CD14-positive monocyte (primary cell): ENCODE results near the gene MYLK2. TPM values are rescaled to one million over a fixed set of nuclear protein-coding genes. Genes with fewer than 3 reads are reported as not detected.

Experiments
- DNase-seq, 3 donors: peaks; one replicate each; pipeline ENCODE4 v3.0.0-alpha.2; 2011 to 2022
- H2AFZ ChIP-seq: 2 replicates; pipeline ENCODE4 v1.6.0; 2012; ENCODE audit warnings: mild to moderate bottlenecking, low read depth, low read length, inconsistent platforms; ENCODE audit not compliant: insufficient read depth, poor library complexity, severe bottlenecking
- H3K27ac ChIP-seq, 2 donors: 1 replicate in 1 of 2; 2 replicates in 1 of 2; pipeline ENCODE4 v1.5.1; 2012 to 2013; ENCODE audit warnings: low read length in 2 of 2, control low read depth in 1 of 2, inconsistent platforms in 1 of 2, low read depth in 1 of 2, mild to moderate bottlenecking in 1 of 2
- H3K27me3 ChIP-seq, 2 donors: one replicate each; pipeline versions ENCODE4 v1.6.0 to v1.6.1; 2011 to 2013; ENCODE audit warnings: low read length in 2 of 2; ENCODE audit not compliant: control insufficient read depth in 2 of 2, insufficient read depth in 2 of 2
- H3K36me3 ChIP-seq, 2 donors: replicated peaks in 1 of 2; 1 replicate in 1 of 2; 2 replicates in 1 of 2; pipeline versions ENCODE4 v1.5.1 to v1.6.1; 2012 to 2013; ENCODE audit warnings: low read length in 2 of 2, control low read depth in 1 of 2, inconsistent platforms in 1 of 2, mild to moderate bottlenecking in 1 of 2; ENCODE audit not compliant: insufficient read depth in 2 of 2, control insufficient read depth in 1 of 2
- H3K4me1 ChIP-seq, 2 donors: 1 replicate in 1 of 2; 2 replicates in 1 of 2; pipeline versions ENCODE4 v1.5.1 to v1.6.1; 2012 to 2013; ENCODE audit warnings: low read length in 2 of 2, control low read depth in 1 of 2, inconsistent platforms in 1 of 2, mild to moderate bottlenecking in 1 of 2, moderate library complexity in 1 of 2; ENCODE audit not compliant: insufficient read depth in 2 of 2, control insufficient read depth in 1 of 2
- H3K4me2 ChIP-seq: replicated peaks from 2 replicates; pipeline ENCODE3; 2012; ENCODE audit warnings: low read length, moderate library complexity, mild to moderate bottlenecking; ENCODE audit not compliant: poor library complexity, severe bottlenecking; ENCODE audit errors: extremely low read depth
- H3K4me3 ChIP-seq, 3 experiments: fragments of 200-600 bp in 1 of 3; sonication (generic) in 1 of 3; replicated peaks in 1 of 3; 1 replicate in 2 of 3; 2 replicates in 1 of 3; pipeline ENCODE4 v1.5.1; 2011 to 2013; ENCODE audit warnings: low read length in 3 of 3, mild to moderate bottlenecking in 3 of 3, control low read depth in 2 of 3, low read depth in 2 of 3, inconsistent platforms in 1 of 3, moderate library complexity in 1 of 3
- H3K79me2 ChIP-seq: 2 replicates; pipeline ENCODE4 v1.6.0; 2012; ENCODE audit warnings: mild to moderate bottlenecking, control low read depth, inconsistent platforms, low read length, moderate library complexity; ENCODE audit not compliant: insufficient read depth
- H3K9ac ChIP-seq: 2 replicates; pipeline ENCODE4 v1.6.0; 2017; ENCODE audit warnings: low read length, mild to moderate bottlenecking; ENCODE audit not compliant: insufficient read depth, poor library complexity, severe bottlenecking
- H3K9me3 ChIP-seq, 2 donors: replicated peaks in 1 of 2; 1 replicate in 1 of 2; 2 replicates in 1 of 2; pipeline versions ENCODE4 v1.5.1 to v1.6.1; 2012 to 2013; ENCODE audit warnings: low read length in 2 of 2, control low read depth in 1 of 2; ENCODE audit not compliant: control insufficient read depth in 1 of 2, insufficient read depth in 1 of 2
- H4K20me1 ChIP-seq: 2 replicates; pipeline ENCODE4 v1.6.0; 2012; ENCODE audit warnings: mild to moderate bottlenecking, low read length, control low read depth, moderate library complexity; ENCODE audit not compliant: insufficient read depth
- H3K27ac Mint-ChIP-seq, 7 donors: one replicate each; pipeline ENCODE4 v1.8.0; 2020; ENCODE audit warnings: mild to moderate bottlenecking in 7 of 7, mixed read lengths in 7 of 7, moderate library complexity in 6 of 7, inconsistent platforms in 2 of 7
- H3K27me3 Mint-ChIP-seq, 3 donors: one replicate each; pipeline ENCODE4 v1.8.0; 2021 to 2022; ENCODE audit warnings: low read depth in 3 of 3, mild to moderate bottlenecking in 3 of 3, mixed read lengths in 3 of 3, moderate library complexity in 3 of 3, inconsistent platforms in 1 of 3
- H3K36me3 Mint-ChIP-seq, 2 donors: one replicate each; pipeline ENCODE4 v1.8.0; 2020; ENCODE audit warnings: mixed read lengths in 2 of 2, inconsistent platforms in 1 of 2, mild to moderate bottlenecking in 1 of 2
- H3K4me1 Mint-ChIP-seq: one replicate; pipeline ENCODE4 v1.8.0; 2020; ENCODE audit warnings: mild to moderate bottlenecking, mixed read lengths
- H3K4me3 Mint-ChIP-seq, 2 donors: one replicate each; pipeline ENCODE4 v1.8.0; 2020; ENCODE audit warnings: mild to moderate bottlenecking in 2 of 2, mixed read lengths in 2 of 2, moderate library complexity in 1 of 2
- H3K9me3 Mint-ChIP-seq, 7 donors: one replicate each; pipeline ENCODE4 v1.8.0; 2020 to 2022; ENCODE audit warnings: mixed read lengths in 7 of 7, mild to moderate bottlenecking in 6 of 7, moderate library complexity in 6 of 7, inconsistent platforms in 2 of 7
- CTCF ChIP-seq: fragments of 200-600 bp; IDR thresholded peaks from one replicate; pipeline ENCODE4 v1.8.0; 2022; ENCODE audit warnings: antibody characterized with exemption, mild to moderate bottlenecking
- WGBS: methylation state at CpG from one replicate; pipeline ENCODE4 v1.1.5; 2013; ENCODE audit warnings: missing lambda C conversion rate; ENCODE audit not compliant: insufficient coverage; 5-methylcytosine and 5-hydroxymethylcytosine counted together
- intact Hi-C, 2 donors: fragments of 100-400 bp; cut with micrococcal nuclease; formaldehyde crosslinking; loops; one replicate each; pipeline versions ENCODE4 v1.15.0 to v1.15.1; 2023
- polyA plus RNA-seq, 3 donors: library from polyadenylated mRNA; depleted of rRNA in 1 of 3; unstranded in 2 of 3; stranded (reverse) in 1 of 3; fragments of 300-500 nt in 2 of 3; fragments of >200 nt in 1 of 3; fragmentation: Illumina TruSeq in 2 of 3; gene quantifications; 1 replicate in 2 of 3; 2 replicates in 1 of 3; pipeline ENCODE4 v1.2.3, GENCODE V29; 2012 to 2021

The MYLK2 gene
- polyA plus RNA-seq, 3 donors = not detected

- H3K4me3 ChIP-seq = no peak overlapping the region
- H3K27ac ChIP-seq = no peak overlapping the region
- no peak for DNase-seq
- H3K79me2 ChIP-seq = no peaks in the 10 kb centered on the region
- intact Hi-C loops = no loop called here
- H3K27me3 ChIP-seq = no peaks in the 10 kb centered on the region
- no peak overlapping the region for H2AFZ ChIP-seq
- no peak for TF ChIP-seq CTCF
- H3K9ac ChIP-seq = no peak overlapping the region
- no peaks in the 10 kb centered on the region for H3K9me3 Mint-ChIP-seq
- WGBS = 68% methylated on average over 9 of the region's 9 CpGs
- H3K4me3 Mint-ChIP-seq = no peak overlapping the region
- H3K9me3 ChIP-seq = no peaks in the 10 kb centered on the region
- no peak overlapping the region for H3K4me2 ChIP-seq
- no peak overlapping the region for H3K27ac Mint-ChIP-seq
- H3K27me3 Mint-ChIP-seq = peaks cover 2 to 3% (median 2%) of the 10 kb centered on the region in 3 donors
- H4K20me1 ChIP-seq = no peaks in the 10 kb centered on the region
- peaks cover 0 to 7% of the 10 kb centered on the region in 2 donors for H3K36me3 Mint-ChIP-seq
- H3K4me1 ChIP-seq = peaks cover 2 to 3% of the 10 kb centered on the region in 2 donors
- no peaks in the 10 kb centered on the region for H3K36me3 ChIP-seq
- H3K4me1 Mint-ChIP-seq = peaks cover 4% of the 10 kb centered on the region
Measured at GRCh38 chr20:31815408-31816188, 3.6 kb upstream of the MYLK2 start.

DNA sequence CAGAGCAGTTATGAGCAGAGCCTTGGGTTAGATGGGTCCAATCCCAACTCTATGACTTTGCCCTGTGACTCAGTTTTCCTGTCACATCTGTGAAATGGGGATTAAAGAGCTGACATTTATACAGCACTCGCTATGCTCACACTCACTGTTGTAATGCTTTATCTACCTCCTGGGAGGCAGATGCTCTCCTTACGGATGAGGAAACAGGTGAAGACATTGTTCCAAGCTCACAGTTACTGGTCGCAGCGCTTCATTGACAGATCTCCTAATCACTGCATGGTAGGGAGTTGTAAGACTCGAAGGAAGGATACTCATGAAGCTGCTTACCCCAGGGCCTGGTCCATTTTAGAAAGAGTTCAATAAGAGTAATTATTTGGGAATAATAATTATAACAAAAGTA is 2.9 kb upstream of the MYLK2 start:
- intact Hi-C loops = no loop called here
- no peak overlapping the region for H3K4me3 Mint-ChIP-seq
- Histone ChIP-seq H3K9me3 (no peaks in the 10 kb centered on the region), H3K4me2 (no peak overlapping the region), H3K4me1 (no peaks in the 10 kb centered on the region), H3K9ac (no peak overlapping the region), H3K36me3 (no peaks in the 10 kb centered on the region), H3K27me3 (no peaks in the 10 kb centered on the region), H3K79me2 (no peaks in the 10 kb centered on the region), H4K20me1 (no peaks in the 10 kb centered on the region), H3K27ac (no peak overlapping the region), H3K4me3 (no peak overlapping the region), H2AFZ (no peak overlapping the region)
- TF ChIP-seq CTCF = no peak
- DNase-seq = no peak
- peak overlapping the region in 1 of 7 donors; percentile 57 for H3K27ac Mint-ChIP-seq
- H3K4me1 Mint-ChIP-seq = no peaks in the 10 kb centered on the region
- no CpG with 5 or more reads among the region's 5 CpGs for WGBS
- H3K36me3 Mint-ChIP-seq = peaks cover 0 to 3% of the 10 kb centered on the region in 2 donors
- peaks cover 2 to 3% (median 2%) of the 10 kb centered on the region in 3 donors for H3K27me3 Mint-ChIP-seq
- H3K9me3 Mint-ChIP-seq = no peaks in the 10 kb centered on the region
